CD4-positive, alpha-beta T cell (primary cell): Measurements from ENCODE around the gene GCLM. TPM values are rescaled to one million over a fixed set of nuclear protein-coding genes. Genes with fewer than 3 reads are reported as not detected.

Experiments used
- ATAC-seq: fragments of 200-7000 bp; cut with Tn5 transposase; one replicate; pipeline ENCODE4 v1.10.0; 2022; ENCODE audit warnings: mild to moderate bottlenecking; ENCODE audit not compliant: poor library complexity
- CTCF ChIA-PET: fragments of 350-600 bp; sonication (Branson Sonifier 250); formaldehyde crosslinking; loops from one replicate; lab custom pipeline; 2021; ENCODE audit warnings: antibody characterized with exemption, inconsistent platforms; lab: Charles Lee
- POLR2A ChIA-PET: fragments of 350-600 bp; sonication (Branson Sonifier 250); formaldehyde crosslinking; loops from one replicate; lab custom pipeline; 2021; ENCODE audit warnings: antibody characterized with exemption, inconsistent platforms; lab: Charles Lee
- DNase-seq, 14 experiments: peaks; one replicate each; pipeline ENCODE4 v3.0.0-alpha.2; 2013 to 2020; ENCODE audit warnings: mixed read lengths in 2 of 14
- H3K27ac ChIP-seq, 2 donors: one replicate each; pipeline versions ENCODE4 v1.5.1 to v1.7.0; 2013; ENCODE audit warnings: low read length in 2 of 2, low read depth in 1 of 2, mild to moderate bottlenecking in 1 of 2
- H3K27me3 ChIP-seq, 2 experiments: 1 replicate in 1 of 2; 2 replicates in 1 of 2; pipeline versions ENCODE4 v1.6.1 to v1.7.0; 2013; ENCODE audit warnings: low read length in 2 of 2, control low read depth in 1 of 2, mild to moderate bottlenecking in 1 of 2, moderate library complexity in 1 of 2; ENCODE audit not compliant: insufficient read depth in 2 of 2, control insufficient read depth in 1 of 2
- H3K36me3 ChIP-seq: one replicate; pipeline ENCODE4 v1.6.1; 2013; ENCODE audit warnings: low read length, control low read depth; ENCODE audit not compliant: insufficient read depth
- H3K4me1 ChIP-seq: one replicate; pipeline ENCODE4 v1.6.1; 2013; ENCODE audit warnings: low read length, control low read depth; ENCODE audit not compliant: insufficient read depth
- H3K4me3 ChIP-seq: one replicate; pipeline ENCODE4 v1.5.1; 2013; ENCODE audit warnings: mild to moderate bottlenecking, low read length, moderate library complexity
- H3K9me3 ChIP-seq, 2 experiments: 1 replicate in 1 of 2; 2 replicates in 1 of 2; pipeline versions ENCODE4 v1.6.1 to v1.7.0; 2013; ENCODE audit warnings: low read length in 2 of 2, mild to moderate bottlenecking in 2 of 2, control low read depth in 1 of 2, moderate library complexity in 1 of 2; ENCODE audit not compliant: control insufficient read depth in 1 of 2, insufficient read depth in 1 of 2
- H3K27ac Mint-ChIP-seq: one replicate; pipeline ENCODE4 v1.8.0; 2020; ENCODE audit warnings: mixed read lengths
- H3K27me3 Mint-ChIP-seq: one replicate; pipeline ENCODE4 v1.8.0; 2021; ENCODE audit warnings: mixed read lengths
- H3K36me3 Mint-ChIP-seq: one replicate; pipeline ENCODE4 v1.8.0; 2021; ENCODE audit warnings: low read depth, mixed read lengths
- H3K4me1 Mint-ChIP-seq: one replicate; pipeline ENCODE4 v1.8.0; 2021; ENCODE audit warnings: low read depth, mixed read lengths
- H3K4me3 Mint-ChIP-seq: one replicate; pipeline ENCODE4 v1.8.0; 2020; ENCODE audit warnings: mild to moderate bottlenecking, mixed read lengths
- H3K9me3 Mint-ChIP-seq: one replicate; pipeline ENCODE4 v1.8.0; 2020; ENCODE audit warnings: mixed read lengths
- CTCF ChIP-seq: fragments of 200-600 bp; IDR thresholded peaks from one replicate; pipeline ENCODE4 v1.8.0; 2022; ENCODE audit warnings: antibody characterized with exemption, mild to moderate bottlenecking
- intact Hi-C, 2 experiments: fragments of 100-400 bp; cut with DNase I in 1 of 2; cut with micrococcal nuclease in 1 of 2; formaldehyde crosslinking; loops; one replicate each; pipeline versions ENCODE4 v1.15.1 to v1.9.0; 2023 to 2025; cut with DNase I, micrococcal nuclease
- total RNA-seq, 174 experiments: library from RNA in 2 of 174; stranded (reverse) in 2 of 174; gene quantifications; one replicate each; pipeline ENCODE4 v1.2.3 and lab custom pipeline; 2021 to 2026

The GCLM gene
- total RNA-seq, 2 experiments from 2014 or later = 6.1 to 6.8 TPM

- DNase-seq = peak in 4 of 14 experiments; percentile 4 to 71 (median 20)
- intact Hi-C loops = loop anchor here (2.0 to 10.0 kb wide), 13 partner anchors 63 to 1389 kb away; partner anchors contain the start of genes DR1 (in 2 of the 2), FNBP1L (in 2 of the 2), ABCD3 (in 1 of the 2) and CCDC18 (in 1 of the 2)
- ChIA-PET CTCF (interaction anchor here (0.7 to 1.8 kb wide), 6 partner anchors 32 to 216 kb away, joined by 3 to 15 read pairs (median 6); partner anchors contain the start of genes DNTTIP2 and GCLM), POLR2A (interaction anchor here (0.7 to 4.2 kb wide), 29 partner anchors 10 to 1388 kb away, joined by 3 to 70 read pairs (median 6); partner anchors contain the start of genes ABCD3, ALG14, DIPK1A and DNTTIP2)
- ATAC-seq = peak; percentile 45
- H3K27ac Mint-ChIP-seq = peak overlapping the region; percentile 100
- no peaks in the 10 kb centered on the region for H3K36me3 ChIP-seq
- H3K27me3 Mint-ChIP-seq = peaks cover 7% of the 10 kb centered on the region
- peaks cover 23% of the 10 kb centered on the region for H3K4me1 ChIP-seq
- no peaks in the 10 kb centered on the region for H3K9me3 Mint-ChIP-seq
- no peaks in the 10 kb centered on the region for H3K27me3 ChIP-seq
- H3K4me3 ChIP-seq = peak overlapping the region; percentile 95
- peak overlapping the region; percentile 79 to 87 for H3K27ac ChIP-seq
- H3K4me3 Mint-ChIP-seq = peak overlapping the region; percentile 89
- peaks cover 25% of the 10 kb centered on the region for H3K36me3 Mint-ChIP-seq
- TF ChIP-seq CTCF = no peak
- H3K4me1 Mint-ChIP-seq = peaks cover 37% of the 10 kb centered on the region
- no peaks in the 10 kb centered on the region for H3K9me3 ChIP-seq
Measured at GRCh38 chr1:93845538-93846205, 63.6 kb downstream of the GCLM start.

- peak overlapping the region; percentile 91 for H3K27ac Mint-ChIP-seq
- TF ChIP-seq CTCF = peak; percentile 66
- POLR2A ChIA-PET = interaction anchor here (0.6 to 3.3 kb wide), 8 partner anchors 35 to 765 kb away, joined by 3 to 70 read pairs (median 4); partner anchors contain the start of genes DNTTIP2, DR1 and MTF2
Measured at GRCh38 chr1:93844262-93845045, 64.8 kb downstream of the GCLM start.

More at GRCh38 chr1:93844262-93845045, 64.8 kb downstream of the GCLM start:
- intact Hi-C loops = loop anchor here (1.0 to 10.0 kb wide), 17 partner anchors 30 to 1390 kb away; partner anchors contain the start of genes DR1 (in 2 of the 2), FNBP1L (in 2 of the 2), ABCD3 (in 1 of the 2) and CCDC18 (in 1 of the 2)
- CTCF ChIA-PET = interaction anchor here (0.5 to 2.1 kb wide), 22 partner anchors 27 to 1013 kb away, joined by 3 to 40 read pairs (median 4); partner anchors contain the start of genes DNTTIP2, DR1, GCLM and MTF2
- no peaks in the 10 kb centered on the region for H3K9me3 ChIP-seq
- Mint-ChIP-seq H3K36me3 (peaks cover 24% of the 10 kb centered on the region), H3K4me1 (peaks cover 37% of the 10 kb centered on the region), H3K27me3 (peaks cover 7% of the 10 kb centered on the region), H3K4me3 (peak overlapping the region; percentile 81), H3K9me3 (no peaks in the 10 kb centered on the region)
- no peak overlapping the region for H3K27ac ChIP-seq
- DNase-seq = peak in 10 of 14 experiments; percentile 10 to 83 (median 37)
- H3K27me3 ChIP-seq = no peaks in the 10 kb centered on the region
- H3K4me3 ChIP-seq = no peak overlapping the region
- peaks cover 23% of the 10 kb centered on the region for H3K4me1 ChIP-seq
- no peaks in the 10 kb centered on the region for H3K36me3 ChIP-seq
- peak; percentile 15 for ATAC-seq
